Activated B cell treated with CpG ODN at 0.5 μM for 24 hours (primary cell): ENCODE data around the gene TAS1R2. TPM values are rescaled to one million over a fixed set of nuclear protein-coding genes. Genes with fewer than 3 reads are reported as not detected.

Source experiments
- ATAC-seq: fragments of 200-7000 bp; cut with Tn5 transposase; one replicate; pipeline ENCODE4 v1.10.0; 2021; ENCODE audit warnings: low read depth, mild to moderate bottlenecking, moderate library complexity
- CTCF ChIA-PET: fragments of 350-600 bp; sonication (Branson Sonifier 250); formaldehyde crosslinking; loops from one replicate; lab custom pipeline; 2021; ENCODE audit warnings: antibody characterized with exemption; lab: Charles Lee
- POLR2A ChIA-PET: fragments of 350-600 bp; sonication (Branson Sonifier 250); formaldehyde crosslinking; loops from one replicate; lab custom pipeline; 2021; ENCODE audit warnings: antibody characterized with exemption; lab: Charles Lee
- DNase-seq: peaks from one replicate; pipeline ENCODE4 v3.0.0; 2022
- H3K27ac Mint-ChIP-seq: one replicate; pipeline ENCODE4 v1.8.0; 2020; ENCODE audit warnings: mixed read lengths
- H3K27me3 Mint-ChIP-seq: one replicate; pipeline ENCODE4 v1.8.0; 2021; ENCODE audit warnings: mixed read lengths
- H3K36me3 Mint-ChIP-seq: one replicate; pipeline ENCODE4 v1.8.0; 2021; ENCODE audit warnings: low read depth, mixed read lengths
- H3K4me1 Mint-ChIP-seq: one replicate; pipeline ENCODE4 v1.8.0; 2021; ENCODE audit warnings: mixed read lengths
- H3K4me3 Mint-ChIP-seq: one replicate; pipeline ENCODE4 v1.8.0; 2020; ENCODE audit warnings: mild to moderate bottlenecking, mixed read lengths
- H3K9me3 Mint-ChIP-seq: one replicate; pipeline ENCODE4 v1.8.0; 2020; ENCODE audit warnings: mixed read lengths
- CTCF ChIP-seq: fragments of 200-600 bp; IDR thresholded peaks from one replicate; pipeline ENCODE4 v1.8.0; 2022; ENCODE audit warnings: antibody characterized with exemption, mild to moderate bottlenecking
- intact Hi-C: fragments of 100-400 bp; cut with micrococcal nuclease; formaldehyde crosslinking; loops from one replicate; pipeline ENCODE4 v1.15.1; 2024
- total RNA-seq: library from RNA; stranded (reverse); gene quantifications from 2 replicates; pipeline ENCODE4 v1.2.3, GENCODE V29; 2022

The TAS1R2 gene
- total RNA-seq, 1 donor from 2014 or later, result not detected

DNA sequence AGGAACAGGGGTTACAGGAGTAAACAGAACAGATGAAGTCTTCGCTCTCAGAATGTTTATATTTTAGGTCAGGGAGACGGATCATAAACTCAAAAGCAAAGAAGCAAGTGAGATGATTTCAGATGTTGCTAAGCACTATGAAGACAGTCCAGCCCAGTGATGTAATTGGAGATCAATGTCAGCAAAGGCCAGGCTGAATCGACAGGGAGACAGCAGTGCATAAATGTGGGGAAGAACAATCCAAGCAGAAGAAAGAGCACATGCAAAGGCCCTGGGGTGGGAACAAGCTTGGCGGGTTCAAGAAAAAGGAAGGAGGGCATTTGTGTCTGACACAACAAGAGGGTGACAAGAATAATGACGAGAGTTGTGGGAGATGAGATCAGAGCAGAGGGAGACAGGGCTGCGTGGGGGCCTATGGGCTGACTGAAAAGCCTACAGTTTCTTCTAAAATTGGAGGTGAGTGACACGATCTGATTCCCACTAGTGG is 47.0 kb downstream of the TAS1R2 start:
- H3K4me3 Mint-ChIP-seq, result no peak overlapping the region

GRCh38 chr1:18811733-18812452 is 47.6 kb downstream of the TAS1R2 start:
- ATAC-seq (no peak), DNase-seq (no peak)
- Mint-ChIP-seq H3K4me1 (no peaks in the 10 kb centered on the region), H3K9me3 (no peaks in the 10 kb centered on the region), H3K36me3 (no peaks in the 10 kb centered on the region), H3K4me3 (no peak overlapping the region), H3K27me3 (peaks cover 29% of the 10 kb centered on the region), H3K27ac (no peak overlapping the region)
- no peak for TF ChIP-seq CTCF
- ChIA-PET CTCF (no interaction called here), POLR2A (no interaction called here)
- intact Hi-C loops, result no loop called here

More for the DNA sequence above, 47.0 kb downstream of the TAS1R2 start:
- Mint-ChIP-seq H3K27me3 (peaks cover 35% of the 10 kb centered on the region), H3K4me1 (no peaks in the 10 kb centered on the region), H3K9me3 (no peaks in the 10 kb centered on the region), H3K36me3 (no peaks in the 10 kb centered on the region), H3K27ac (no peak overlapping the region)
- ChIA-PET CTCF (no interaction called here), POLR2A (no interaction called here)
- TF ChIP-seq CTCF, result no peak
- ATAC-seq (no peak), DNase-seq (no peak)
- intact Hi-C loops, result no loop called here

- Mint-ChIP-seq H3K27ac (no peak overlapping the region), H3K36me3 (no peaks in the 10 kb centered on the region), H3K9me3 (no peaks in the 10 kb centered on the region), H3K4me1 (no peaks in the 10 kb centered on the region), H3K27me3 (peaks cover 21% of the 10 kb centered on the region), H3K4me3 (no peak overlapping the region)
- ChIA-PET CTCF (no interaction called here), POLR2A (no interaction called here)
- no peak for DNase-seq
- intact Hi-C loops, result no loop called here
- ATAC-seq, result no peak
- TF ChIP-seq CTCF, result no peak
These were observed 49.2 kb downstream of the TAS1R2 start for GRCh38 chr1:18809953-18810899.

DNA sequence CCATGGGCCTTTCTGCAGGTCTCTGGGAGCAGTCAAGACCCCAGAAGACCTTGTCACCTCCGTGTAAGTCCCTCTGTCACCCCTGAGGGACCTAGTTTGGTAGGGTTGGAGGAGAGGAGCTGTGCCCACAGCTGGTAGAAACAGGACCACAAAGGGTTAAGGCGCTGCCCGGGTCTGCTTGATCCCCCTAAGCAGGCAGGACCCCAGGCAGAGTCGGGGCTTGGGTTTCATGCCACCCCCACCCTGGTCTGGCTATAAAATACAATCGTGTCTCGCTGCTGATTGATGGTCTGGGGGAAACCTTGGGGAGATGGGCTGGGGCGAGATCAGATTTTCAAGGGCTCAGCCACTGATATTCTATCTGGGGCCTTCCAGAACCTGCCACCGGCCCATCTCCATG is 50.9 kb downstream of the TAS1R2 start:
- ChIA-PET CTCF (no interaction called here), POLR2A (no interaction called here)
- no peaks in the 10 kb centered on the region for H3K9me3 Mint-ChIP-seq
- ATAC-seq (no peak), DNase-seq (no peak)
- TF ChIP-seq CTCF, result no peak
- intact Hi-C loops, result no loop called here
- H3K4me1 Mint-ChIP-seq, result no peaks in the 10 kb centered on the region
- no peak overlapping the region for H3K27ac Mint-ChIP-seq
- H3K4me3 Mint-ChIP-seq, result no peak overlapping the region
- no peaks in the 10 kb centered on the region for H3K36me3 Mint-ChIP-seq
- peaks cover 25% of the 10 kb centered on the region for H3K27me3 Mint-ChIP-seq
